Stimulated activated effector memory CD8-positive, alpha-beta T cell treated with anti-CD3 and anti-CD28 coated beads, Interleukin-12 subunit alpha, Interleukin-12 subunit beta, amount 100 ng/mL, for 72 hours (primary cell): ENCODE measurements around the gene PRKX.
"Not testable (repeated sequence)": the region's sequence is repeated elsewhere in the genome, so short reads cannot be mapped to it uniquely, and the experiment has no call there.

ENCODE experiments used
- ATAC-seq: fragments of 150-1000 bp; cut with Tn5 transposase; 2 replicates; pipeline ENCODE4 v1.10.0; 2021
- DNase-seq, 2 donors: peaks; one replicate each; pipeline ENCODE4 v3.0.0; 2021 to 2022; ENCODE audit warnings: low spot score in 2 of 2
- H3K27ac Mint-ChIP-seq: one replicate; pipeline ENCODE4 v1.8.0; 2022; ENCODE audit warnings: mild to moderate bottlenecking, mixed read lengths
- H3K36me3 Mint-ChIP-seq: one replicate; pipeline ENCODE4 v1.8.0; 2022; ENCODE audit warnings: mild to moderate bottlenecking, mixed read lengths
- H3K4me1 Mint-ChIP-seq: one replicate; pipeline ENCODE4 v1.8.0; 2022; ENCODE audit warnings: mixed read lengths
- H3K4me3 Mint-ChIP-seq: one replicate; pipeline ENCODE4 v1.8.0; 2022; ENCODE audit warnings: mild to moderate bottlenecking, mixed read lengths
- H3K9me3 Mint-ChIP-seq: one replicate; pipeline ENCODE4 v1.8.0; 2022; ENCODE audit warnings: mixed read lengths

Gene PRKX

GRCh38 chrX:3713225-3713936 lies at the start of gene PRKX:
Gene PRKX (minus strand): TSS chrX:3713649. CDS start chrX:3713253, 396 bp downstream.
- no peaks in the 10 kb centered on the region for H3K9me3 Mint-ChIP-seq
- H3K27ac Mint-ChIP-seq: peak within 1 kb of the TSS; percentile 96
- H3K4me1 Mint-ChIP-seq: peaks cover 12% of the 10 kb centered on the region
- peak within 1 kb of the TSS; percentile 96 for H3K4me3 Mint-ChIP-seq
- ATAC-seq: peak; percentile 88
- DNase-seq: peak; percentile 47 to 72
- H3K36me3 Mint-ChIP-seq: peaks cover 25% of the 10 kb centered on the region

- Mint-ChIP-seq H3K27ac (no peak overlapping the region), H3K9me3 (peaks cover 6% of the 10 kb centered on the region), H3K36me3 (no peaks in the 10 kb centered on the region), H3K4me3 (no peak overlapping the region), H3K4me1 (no peaks in the 10 kb centered on the region)
- DNase-seq: no peak
- ATAC-seq: no peak
Observed at GRCh38 chrX:3763111-3763510, 49.7 kb upstream of the PRKX start.

- Mint-ChIP-seq H3K4me1 (no peaks in the 10 kb centered on the region), H3K27ac (no peak overlapping the region), H3K4me3 (no peak overlapping the region), H3K36me3 (no peaks in the 10 kb centered on the region), H3K9me3 (no peaks in the 10 kb centered on the region)
- no peak for DNase-seq
- ATAC-seq: no peak
Observed at GRCh38 chrX:3757510-3758025, 44.1 kb upstream of the PRKX start.

GRCh38 chrX:3748052-3748559 lies 34.7 kb upstream of the PRKX start:
- Mint-ChIP-seq H3K27ac (no peak overlapping the region), H3K4me3 (no peak overlapping the region), H3K4me1 (peaks cover 27% of the 10 kb centered on the region), H3K36me3 (peaks cover 8% of the 10 kb centered on the region), H3K9me3 (no peaks in the 10 kb centered on the region)
- ATAC-seq: no peak
- DNase-seq: no peak

GRCh38 chrX:3743801-3744439 lies 30.5 kb upstream of the PRKX start:
- DNase-seq (peak in 1 of 2 donors; percentile 56), ATAC-seq (peak; percentile 95)
- peak overlapping the region; percentile 48 for H3K27ac Mint-ChIP-seq
- peak overlapping the region; percentile 41 for H3K4me3 Mint-ChIP-seq
- peaks cover 8% of the 10 kb centered on the region for H3K36me3 Mint-ChIP-seq
- no peaks in the 10 kb centered on the region for H3K9me3 Mint-ChIP-seq
- H3K4me1 Mint-ChIP-seq: peaks cover 29% of the 10 kb centered on the region

GRCh38 chrX:3740946-3741345 lies 27.5 kb upstream of the PRKX start:
- not testable (repeated sequence) for H3K9me3 Mint-ChIP-seq, H3K4me3 Mint-ChIP-seq, ATAC-seq, DNase-seq, H3K36me3 Mint-ChIP-seq, H3K27ac Mint-ChIP-seq
- H3K4me1 Mint-ChIP-seq: peaks cover 18% of the 10 kb centered on the region

GRCh38 chrX:3738509-3738908 lies 25.1 kb upstream of the PRKX start:
- peak overlapping the region; percentile 91 for H3K27ac Mint-ChIP-seq
- peaks cover 18% of the 10 kb centered on the region for H3K4me1 Mint-ChIP-seq
- peak; percentile 91 for ATAC-seq
- no peaks in the 10 kb centered on the region for H3K36me3 Mint-ChIP-seq
- H3K9me3 Mint-ChIP-seq: no peaks in the 10 kb centered on the region
- H3K4me3 Mint-ChIP-seq: no peak overlapping the region
- no peak for DNase-seq

- not testable (repeated sequence) for H3K9me3 Mint-ChIP-seq, H3K36me3 Mint-ChIP-seq, H3K27ac Mint-ChIP-seq, ATAC-seq, DNase-seq, H3K4me3 Mint-ChIP-seq
- H3K4me1 Mint-ChIP-seq: peaks cover 17% of the 10 kb centered on the region
Observed at GRCh38 chrX:3736536-3736935, 23.1 kb upstream of the PRKX start.

- not testable (repeated sequence) for H3K36me3 Mint-ChIP-seq, H3K27ac Mint-ChIP-seq, DNase-seq, ATAC-seq, H3K9me3 Mint-ChIP-seq, H3K4me3 Mint-ChIP-seq
- peaks cover 17% of the 10 kb centered on the region for H3K4me1 Mint-ChIP-seq
Observed at GRCh38 chrX:3735891-3736290, 22.4 kb upstream of the PRKX start.

- not testable (repeated sequence) for H3K9me3 Mint-ChIP-seq, H3K27ac Mint-ChIP-seq, DNase-seq, H3K36me3 Mint-ChIP-seq, H3K4me3 Mint-ChIP-seq
- peak; percentile 31 for ATAC-seq
- peaks cover 17% of the 10 kb centered on the region for H3K4me1 Mint-ChIP-seq
Observed at GRCh38 chrX:3734456-3734855, 21.0 kb upstream of the PRKX start.

- Mint-ChIP-seq H3K27ac (no peak overlapping the region), H3K4me1 (peaks cover 6% of the 10 kb centered on the region), H3K4me3 (no peak overlapping the region), H3K36me3 (no peaks in the 10 kb centered on the region), H3K9me3 (no peaks in the 10 kb centered on the region)
- ATAC-seq (no peak), DNase-seq (no peak)
Observed at GRCh38 chrX:3733043-3733430, 19.6 kb upstream of the PRKX start.

GRCh38 chrX:3732326-3733042 lies 19.0 kb upstream of the PRKX start:
- not testable (repeated sequence) for H3K36me3 Mint-ChIP-seq, H3K27ac Mint-ChIP-seq, H3K9me3 Mint-ChIP-seq, H3K4me3 Mint-ChIP-seq, ATAC-seq, H3K4me1 Mint-ChIP-seq, DNase-seq

GRCh38 chrX:3728454-3728853 lies 15.0 kb upstream of the PRKX start:
- Mint-ChIP-seq H3K27ac (no peak overlapping the region), H3K4me1 (no peaks in the 10 kb centered on the region), H3K36me3 (no peaks in the 10 kb centered on the region), H3K9me3 (no peaks in the 10 kb centered on the region), H3K4me3 (no peak overlapping the region)
- no peak for ATAC-seq
- DNase-seq: no peak

GRCh38 chrX:3723460-3723859 lies 10.0 kb upstream of the PRKX start:
- ATAC-seq, H3K9me3 Mint-ChIP-seq, H3K36me3 Mint-ChIP-seq, H3K4me3 Mint-ChIP-seq, DNase-seq, H3K27ac Mint-ChIP-seq, H3K4me1 Mint-ChIP-seq: not testable (repeated sequence)

- Mint-ChIP-seq H3K36me3 (no peaks in the 10 kb centered on the region), H3K4me3 (no peak overlapping the region), H3K4me1 (no peaks in the 10 kb centered on the region), H3K27ac (no peak overlapping the region), H3K9me3 (no peaks in the 10 kb centered on the region)
- DNase-seq: no peak
- no peak for ATAC-seq
Observed at GRCh38 chrX:3717742-3718420, 4.4 kb upstream of the PRKX start.
